Kidney epithelial cell (primary cell): ENCODE results near the gene EHBP1L1. TPM values are rescaled to one million over a fixed set of nuclear protein-coding genes. Genes with fewer than 3 reads are reported as not detected.

ENCODE experiments used
- DNase-seq: peaks from one replicate; pipeline ENCODE4 v3.0.0-alpha.2; 2010; ENCODE audit warnings: low read depth
- H3K27me3 ChIP-seq: 2 replicates; pipeline ENCODE4 v1.6.0; 2011; ENCODE audit warnings: low read length; ENCODE audit not compliant: control insufficient read depth, insufficient read depth
- H3K36me3 ChIP-seq: 2 replicates; pipeline ENCODE4 v1.5.1; 2011; ENCODE audit warnings: low read length; ENCODE audit not compliant: control insufficient read depth, insufficient read depth
- H3K4me3 ChIP-seq: 2 replicates; pipeline ENCODE4 v1.5.1; 2011; ENCODE audit warnings: low read depth, mild to moderate bottlenecking, control low read depth, low read length
- CTCF ChIP-seq: IDR thresholded peaks from 2 replicates; pipeline ENCODE4 v1.5.1; 2011; ENCODE audit warnings: mild to moderate bottlenecking, moderate library complexity, low read length, control low read depth, inconsistent platforms; ENCODE audit not compliant: insufficient read depth, poor library complexity, severe bottlenecking
- total RNA-seq: library from RNA; depleted of rRNA; stranded (reverse); fragments of >200 nt; gene quantifications from 2 replicates; pipeline ENCODE4 v1.2.3, GENCODE V29; 2015

The EHBP1L1 gene
- total RNA-seq, 1 donor from 2014 or later: 19.5 TPM

DNA sequence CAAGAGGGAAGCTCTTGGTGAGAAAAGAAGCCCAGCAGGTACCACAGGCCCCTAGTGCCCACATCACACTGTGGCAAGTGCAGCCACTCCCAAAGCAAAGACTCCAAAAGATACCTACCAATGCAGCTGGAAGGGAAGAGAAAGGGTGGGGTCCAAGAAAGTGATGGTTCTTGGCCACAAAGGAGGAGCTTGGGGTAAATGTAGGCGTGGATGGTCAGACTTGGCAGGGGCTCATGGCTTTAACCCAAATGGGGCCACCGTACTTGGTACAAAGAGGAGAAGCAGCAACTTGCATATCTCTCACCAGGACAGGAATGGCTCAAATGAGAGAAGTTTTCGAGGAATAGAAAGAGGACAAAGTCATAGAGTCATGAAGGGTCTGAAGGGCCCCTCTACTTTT lies 33.4 kb downstream of the EHBP1L1 start:
- no peak for DNase-seq
- TF ChIP-seq CTCF: no peak
- Histone ChIP-seq H3K4me3 (no peak overlapping the region), H3K27me3 (no peaks in the 10 kb centered on the region), H3K36me3 (peaks cover 1% of the 10 kb centered on the region)

GRCh38 chr11:65609665-65610064 lies 33.8 kb downstream of the EHBP1L1 start:
- DNase-seq: no peak
- Histone ChIP-seq H3K4me3 (no peak overlapping the region), H3K36me3 (peaks cover 1% of the 10 kb centered on the region), H3K27me3 (no peaks in the 10 kb centered on the region)
- TF ChIP-seq CTCF: no peak

DNA sequence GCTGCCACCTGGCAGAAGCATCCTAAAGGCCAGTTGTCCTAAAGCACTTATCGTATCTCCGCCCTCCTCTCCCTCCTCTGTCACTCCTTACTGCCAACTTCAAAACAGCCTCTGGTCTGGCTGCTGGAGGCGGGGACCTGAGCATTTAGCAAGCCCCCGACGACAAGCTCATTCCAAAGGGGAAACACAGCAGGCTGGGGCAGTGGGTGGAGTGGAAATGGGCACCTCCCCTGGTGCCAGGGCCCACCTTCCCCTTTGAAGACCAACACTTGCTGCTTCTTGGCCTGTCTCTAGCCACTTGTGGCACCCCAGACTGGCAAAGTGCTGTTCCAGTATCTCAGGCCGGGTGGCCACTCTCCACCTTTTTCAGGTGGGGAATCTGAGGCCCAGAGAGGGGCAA lies 34.6 kb downstream of the EHBP1L1 start:
- no peaks in the 10 kb centered on the region for H3K36me3 ChIP-seq
- no peak for DNase-seq
- no peaks in the 10 kb centered on the region for H3K27me3 ChIP-seq
- no peak for TF ChIP-seq CTCF
- H3K4me3 ChIP-seq: no peak overlapping the region

DNA sequence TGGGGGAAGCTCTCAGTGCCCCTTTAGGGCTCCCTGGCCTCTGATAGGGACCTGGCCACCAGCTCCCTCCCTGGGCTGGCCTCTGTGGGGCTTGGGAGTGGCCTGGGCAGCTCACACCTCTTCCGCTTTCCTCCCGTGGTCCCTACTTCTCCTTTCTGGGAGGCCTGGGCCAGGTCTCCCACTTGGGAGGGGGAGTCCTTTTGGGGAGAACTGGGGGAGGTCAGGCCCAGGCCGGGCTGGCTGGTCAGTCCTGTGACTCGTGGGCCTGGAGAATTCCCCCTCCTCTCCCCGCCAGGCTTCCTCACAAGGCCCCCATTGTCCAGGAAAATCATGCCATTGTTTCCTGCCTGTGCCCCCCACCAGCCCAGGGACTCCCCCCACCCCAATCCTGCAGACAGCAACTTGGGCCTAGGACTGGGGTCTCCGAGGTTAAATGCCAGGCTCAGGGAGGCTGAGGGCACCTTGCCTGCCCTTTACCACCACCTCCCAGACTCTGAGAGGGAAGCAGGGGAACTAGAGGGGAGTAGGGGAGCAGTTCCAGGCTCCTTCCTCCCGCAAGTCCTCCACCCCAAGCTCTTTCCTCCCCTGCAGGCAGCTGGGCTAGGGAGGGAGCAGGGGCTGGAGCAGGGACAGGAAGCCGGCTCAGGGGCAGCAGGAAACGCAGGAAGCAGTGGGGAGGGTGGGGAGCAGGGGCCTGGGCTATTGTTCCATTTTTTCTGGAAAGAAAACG lies 35.3 kb downstream of the EHBP1L1 start:
- Histone ChIP-seq H3K27me3 (no peaks in the 10 kb centered on the region), H3K36me3 (no peaks in the 10 kb centered on the region), H3K4me3 (no peak overlapping the region)
- DNase-seq: no peak
- TF ChIP-seq CTCF: no peak

DNA sequence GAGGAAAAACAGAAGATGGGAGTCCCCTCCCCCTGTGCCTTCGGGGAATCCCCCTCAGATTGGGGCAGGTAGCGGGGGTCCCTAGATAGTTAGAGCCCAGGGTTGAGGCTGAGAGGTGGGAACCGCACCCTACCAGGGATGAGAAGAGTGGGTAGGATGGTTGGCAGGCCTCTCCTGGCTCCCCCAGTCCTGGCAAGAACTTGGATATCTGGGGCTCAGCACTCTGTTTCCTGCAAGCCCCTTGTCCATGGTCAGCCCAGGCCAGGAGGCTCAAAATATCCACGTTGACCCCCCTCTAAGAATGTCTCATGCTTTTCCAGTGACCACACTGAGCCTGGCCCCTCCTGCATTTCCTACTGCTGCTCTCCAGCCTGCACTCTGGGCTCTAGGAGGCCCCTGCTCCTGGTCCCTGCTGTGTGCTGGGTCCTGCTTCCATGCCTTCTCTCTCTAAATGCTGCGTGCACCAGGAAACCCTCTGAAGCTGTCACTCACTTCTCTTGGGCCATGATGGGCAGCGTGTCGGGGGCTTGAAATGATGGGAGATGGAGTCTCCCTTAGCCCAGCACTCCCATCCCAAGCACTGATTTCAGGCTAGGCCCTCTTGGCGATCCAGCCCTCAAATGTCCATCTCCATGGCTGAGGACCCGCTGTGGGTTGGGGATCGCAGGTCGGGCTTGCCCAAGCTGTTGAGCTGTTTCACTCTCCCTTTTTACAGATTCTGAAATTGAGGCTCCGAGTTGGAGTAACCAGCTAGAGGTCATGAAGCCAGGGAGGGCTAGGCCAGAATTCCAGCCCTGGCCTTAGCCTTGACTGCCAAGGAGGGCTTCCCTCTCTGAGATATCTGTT lies 36.1 kb downstream of the EHBP1L1 start:
- DNase-seq: no peak
- Histone ChIP-seq H3K4me3 (no peak overlapping the region), H3K27me3 (no peaks in the 10 kb centered on the region), H3K36me3 (no peaks in the 10 kb centered on the region)
- no peak for TF ChIP-seq CTCF
